ENCODE data around the gene HTT.

HTT gene

DNA sequence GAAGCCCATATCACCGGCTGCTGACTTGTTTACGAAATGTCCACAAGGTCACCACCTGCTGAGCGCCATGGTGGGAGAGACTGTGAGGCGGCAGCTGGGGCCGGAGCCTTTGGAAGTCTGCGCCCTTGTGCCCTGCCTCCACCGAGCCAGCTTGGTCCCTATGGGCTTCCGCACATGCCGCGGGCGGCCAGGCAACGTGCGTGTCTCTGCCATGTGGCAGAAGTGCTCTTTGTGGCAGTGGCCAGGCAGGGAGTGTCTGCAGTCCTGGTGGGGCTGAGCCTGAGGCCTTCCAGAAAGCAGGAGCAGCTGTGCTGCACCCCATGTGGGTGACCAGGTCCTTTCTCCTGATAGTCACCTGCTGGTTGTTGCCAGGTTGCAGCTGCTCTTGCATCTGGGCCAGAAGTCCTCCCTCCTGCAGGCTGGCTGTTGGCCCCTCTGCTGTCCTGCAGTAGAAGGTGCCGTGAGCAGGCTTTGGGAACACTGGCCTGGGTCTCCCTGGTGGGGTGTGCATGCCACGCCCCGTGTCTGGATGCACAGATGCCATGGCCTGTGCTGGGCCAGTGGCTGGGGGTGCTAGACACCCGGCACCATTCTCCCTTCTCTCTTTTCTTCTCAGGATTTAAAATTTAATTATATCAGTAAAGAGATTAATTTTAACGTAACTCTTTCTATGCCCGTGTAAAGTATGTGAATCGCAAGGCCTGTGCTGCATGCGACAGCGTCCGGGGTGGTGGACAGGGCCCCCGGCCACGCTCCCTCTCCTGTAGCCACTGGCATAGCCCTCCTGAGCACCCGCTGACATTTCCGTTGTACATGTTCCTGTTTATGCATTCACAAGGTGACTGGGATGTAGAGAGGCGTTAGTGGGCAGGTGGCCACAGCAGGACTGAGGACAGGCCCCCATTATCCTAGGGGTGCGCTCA, 165.8 kb downstream of the HTT start:
- DNase-seq, result no peak

DNA sequence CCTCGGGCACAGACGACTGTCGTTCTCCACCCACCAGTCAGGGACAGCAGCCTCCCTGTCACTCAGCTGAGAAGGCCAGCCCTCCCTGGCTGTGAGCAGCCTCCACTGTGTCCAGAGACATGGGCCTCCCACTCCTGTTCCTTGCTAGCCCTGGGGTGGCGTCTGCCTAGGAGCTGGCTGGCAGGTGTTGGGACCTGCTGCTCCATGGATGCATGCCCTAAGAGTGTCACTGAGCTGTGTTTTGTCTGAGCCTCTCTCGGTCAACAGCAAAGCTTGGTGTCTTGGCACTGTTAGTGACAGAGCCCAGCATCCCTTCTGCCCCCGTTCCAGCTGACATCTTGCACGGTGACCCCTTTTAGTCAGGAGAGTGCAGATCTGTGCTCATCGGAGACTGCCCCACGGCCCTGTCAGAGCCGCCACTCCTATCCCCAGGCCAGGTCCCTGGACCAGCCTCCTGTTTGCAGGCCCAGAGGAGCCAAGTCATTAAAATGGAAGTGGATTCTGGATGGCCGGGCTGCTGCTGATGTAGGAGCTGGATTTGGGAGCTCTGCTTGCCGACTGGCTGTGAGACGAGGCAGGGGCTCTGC, 166.5 kb downstream of the HTT start:
- no peak for DNase-seq

DNA sequence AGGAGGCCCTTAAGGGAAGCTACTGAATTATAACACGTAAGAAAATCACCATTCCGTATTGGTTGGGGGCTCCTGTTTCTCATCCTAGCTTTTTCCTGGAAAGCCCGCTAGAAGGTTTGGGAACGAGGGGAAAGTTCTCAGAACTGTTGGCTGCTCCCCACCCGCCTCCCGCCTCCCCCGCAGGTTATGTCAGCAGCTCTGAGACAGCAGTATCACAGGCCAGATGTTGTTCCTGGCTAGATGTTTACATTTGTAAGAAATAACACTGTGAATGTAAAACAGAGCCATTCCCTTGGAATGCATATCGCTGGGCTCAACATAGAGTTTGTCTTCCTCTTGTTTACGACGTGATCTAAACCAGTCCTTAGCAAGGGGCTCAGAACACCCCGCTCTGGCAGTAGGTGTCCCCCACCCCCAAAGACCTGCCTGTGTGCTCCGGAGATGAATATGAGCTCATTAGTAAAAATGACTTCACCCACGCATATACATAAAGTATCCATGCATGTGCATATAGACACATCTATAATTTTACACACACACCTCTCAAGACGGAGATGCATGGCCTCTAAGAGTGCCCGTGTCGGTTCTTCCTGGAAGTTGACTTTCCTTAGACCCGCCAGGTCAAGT, 167.5 kb downstream of the HTT start:
- no peak for DNase-seq

DNA sequence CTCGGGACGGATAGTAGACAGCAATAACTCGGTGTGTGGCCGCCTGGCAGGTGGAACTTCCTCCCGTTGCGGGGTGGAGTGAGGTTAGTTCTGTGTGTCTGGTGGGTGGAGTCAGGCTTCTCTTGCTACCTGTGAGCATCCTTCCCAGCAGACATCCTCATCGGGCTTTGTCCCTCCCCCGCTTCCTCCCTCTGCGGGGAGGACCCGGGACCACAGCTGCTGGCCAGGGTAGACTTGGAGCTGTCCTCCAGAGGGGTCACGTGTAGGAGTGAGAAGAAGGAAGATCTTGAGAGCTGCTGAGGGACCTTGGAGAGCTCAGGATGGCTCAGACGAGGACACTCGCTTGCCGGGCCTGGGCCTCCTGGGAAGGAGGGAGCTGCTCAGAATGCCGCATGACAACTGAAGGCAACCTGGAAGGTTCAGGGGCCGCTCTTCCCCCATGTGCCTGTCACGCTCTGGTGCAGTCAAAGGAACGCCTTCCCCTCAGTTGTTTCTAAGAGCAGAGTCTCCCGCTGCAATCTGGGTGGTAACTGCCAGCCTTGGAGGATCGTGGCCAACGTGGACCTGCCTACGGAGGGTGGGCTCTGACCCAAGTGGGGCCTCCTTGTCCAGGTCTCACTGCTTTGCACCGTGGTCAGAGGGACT, 168.8 kb downstream of the HTT start:
- no peak for DNase-seq

DNA sequence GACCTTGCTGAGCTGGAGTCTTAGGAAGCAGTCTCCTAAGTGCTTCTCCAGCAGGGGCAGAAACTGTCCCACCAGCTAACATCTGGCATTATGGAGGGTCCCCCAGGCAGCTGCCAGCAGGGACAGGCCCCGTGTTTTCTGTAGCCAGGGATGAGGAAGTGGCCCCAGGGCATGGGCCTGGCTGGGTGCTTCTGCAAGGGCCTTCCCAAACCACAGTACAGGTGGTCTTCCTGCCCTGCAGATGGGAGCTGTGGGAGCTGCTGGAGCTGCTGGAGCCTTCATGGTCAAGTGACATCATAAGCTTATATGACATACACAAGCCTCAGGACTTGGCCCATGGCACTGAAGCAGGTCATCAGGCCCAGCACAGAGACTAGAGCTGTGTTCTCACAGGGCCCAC, 169.5 kb downstream of the HTT start:
- no peak for DNase-seq

DNA sequence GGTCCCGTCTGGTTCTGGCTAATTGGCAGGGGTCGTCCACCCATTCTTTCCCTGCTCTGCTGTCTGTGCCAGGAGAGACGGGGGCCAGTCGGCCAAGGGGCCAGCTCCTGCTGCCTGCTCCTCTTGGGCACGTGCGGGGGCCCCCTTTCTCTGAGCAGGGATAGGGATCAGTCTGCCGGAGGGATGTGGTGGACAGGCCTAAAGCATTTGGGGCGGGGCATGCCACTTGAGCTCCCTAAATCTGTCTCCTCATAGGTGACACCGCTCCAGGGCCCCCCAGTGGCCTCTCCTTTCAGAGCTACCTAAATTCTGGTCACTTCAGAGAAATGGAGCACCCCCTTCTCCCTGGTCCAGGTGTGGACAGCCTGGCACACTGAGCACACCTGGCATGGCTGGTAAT, 170.3 kb downstream of the HTT start:
- DNase-seq, result no peak

DNA sequence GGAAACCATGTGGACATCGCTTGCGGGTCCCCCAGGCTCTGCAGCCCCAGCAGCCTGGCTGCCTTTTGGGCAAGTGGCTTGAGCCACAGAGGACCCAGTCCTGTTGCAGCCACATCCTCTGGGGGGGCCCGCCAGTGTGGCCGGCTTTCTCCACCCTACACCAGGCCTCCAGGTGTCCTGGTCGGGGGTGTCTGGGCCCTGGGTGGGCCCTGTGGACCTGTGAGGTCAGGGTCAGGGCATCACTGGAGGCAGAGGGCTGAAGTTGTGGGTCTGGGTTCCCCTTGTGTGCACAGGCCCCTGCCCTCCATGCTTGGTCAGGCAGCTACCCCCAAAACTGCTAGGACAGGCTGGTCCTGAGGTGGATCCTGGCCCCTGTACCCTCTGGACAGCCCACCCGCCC, 171.2 kb downstream of the HTT start:
- no peak for DNase-seq

DNA sequence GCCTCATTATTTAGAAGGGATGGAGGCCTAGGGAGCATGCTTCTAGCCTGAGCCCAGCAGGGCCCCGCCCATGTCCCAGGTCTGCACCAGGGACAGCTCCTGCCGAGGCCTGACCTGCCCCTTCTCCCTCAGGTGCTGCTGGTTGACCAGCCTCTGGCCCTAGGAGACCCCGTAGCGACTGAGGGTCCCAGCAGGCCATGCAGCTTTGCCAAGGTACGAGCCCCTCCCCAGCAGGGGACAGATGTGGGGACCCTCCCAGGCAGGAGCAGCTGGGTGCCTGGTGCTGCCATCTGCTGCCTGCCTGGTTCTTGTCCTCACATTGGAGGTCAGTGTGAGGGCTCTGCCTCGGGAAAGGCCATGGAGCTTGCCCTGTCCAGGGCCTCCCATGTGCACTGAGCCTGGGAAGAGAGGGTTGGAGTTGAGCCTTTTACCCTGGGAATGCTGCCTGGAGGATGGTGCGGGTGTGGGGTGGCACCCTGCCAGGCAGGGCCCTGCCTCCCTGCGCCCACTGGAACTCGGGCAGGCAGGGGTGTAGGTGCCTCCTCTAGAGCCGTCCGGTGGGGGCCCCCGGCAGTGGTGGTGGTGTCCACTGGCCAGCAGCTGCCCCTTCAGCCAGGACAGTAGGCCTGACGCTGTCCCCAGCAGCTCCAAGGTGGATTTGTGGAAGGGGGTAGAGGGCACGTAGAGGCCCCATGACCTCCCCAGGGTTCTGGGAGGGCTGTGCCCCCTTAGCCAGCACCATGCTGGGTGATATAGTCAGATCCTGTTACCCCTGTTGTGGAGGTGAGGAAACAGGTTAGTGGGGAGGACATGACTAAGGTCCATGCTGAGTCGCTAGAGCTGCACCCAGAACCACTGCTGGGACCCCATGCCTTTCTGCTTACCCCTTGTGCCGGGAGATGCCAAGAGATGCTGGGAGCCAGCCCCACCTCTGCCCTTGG, 172.2 kb downstream of the HTT start:
- no peak for DNase-seq

DNA sequence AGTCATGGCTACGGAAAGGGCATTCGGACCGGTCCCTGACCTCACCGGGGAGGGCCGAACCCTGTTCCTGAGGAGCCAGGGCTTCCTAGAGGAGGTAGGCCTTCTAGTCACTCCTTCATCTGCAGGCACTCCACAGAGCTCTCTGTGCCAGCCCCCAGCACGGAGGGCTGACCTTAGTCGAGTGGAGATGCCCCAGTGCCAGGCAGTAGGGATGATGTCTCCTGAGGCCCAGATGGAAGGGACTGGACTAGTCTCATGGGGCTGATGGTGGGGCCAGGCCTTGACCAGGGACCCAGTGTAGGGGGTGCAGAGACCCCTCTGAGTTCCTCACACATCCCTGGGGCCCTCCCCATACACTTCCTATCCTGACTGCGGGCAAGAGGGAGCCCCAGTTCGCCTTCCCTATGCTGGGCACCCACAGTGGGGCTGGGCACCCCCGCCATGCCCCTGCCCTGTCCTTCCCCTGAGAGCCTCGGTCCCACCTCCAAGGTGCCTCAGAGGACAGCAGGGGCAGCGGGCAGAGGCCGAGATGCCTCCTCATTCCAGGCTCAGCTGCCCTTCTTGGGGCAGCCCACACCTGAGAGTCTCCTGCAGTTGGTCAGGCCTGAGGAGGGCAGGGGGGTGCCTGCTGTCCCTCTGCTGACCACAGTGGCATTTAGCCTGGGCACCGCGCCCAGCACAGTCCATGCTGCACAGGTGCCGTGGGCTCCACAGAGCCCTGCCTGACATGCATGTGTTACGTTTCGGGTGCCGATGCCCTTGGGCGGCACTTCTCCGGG, 173.1 kb downstream of the HTT start:
- no peak for DNase-seq

DNA sequence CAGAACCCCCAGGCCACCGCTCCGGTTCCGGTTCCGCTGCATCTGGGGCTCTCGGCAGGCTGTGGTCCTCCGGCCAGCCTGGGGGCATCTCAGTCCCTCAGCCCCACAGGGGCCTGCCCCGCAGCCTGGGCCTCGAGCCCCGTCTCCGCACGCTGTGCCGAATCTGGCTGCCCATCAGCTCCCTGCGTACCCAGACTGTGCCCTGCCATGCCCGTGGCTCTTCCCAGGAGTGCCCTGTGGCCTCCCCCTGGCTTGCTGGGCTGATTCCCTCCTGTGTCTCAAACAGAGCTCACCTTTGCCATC, 173.6 kb downstream of the HTT start:
- DNase-seq, result no peak

DNA sequence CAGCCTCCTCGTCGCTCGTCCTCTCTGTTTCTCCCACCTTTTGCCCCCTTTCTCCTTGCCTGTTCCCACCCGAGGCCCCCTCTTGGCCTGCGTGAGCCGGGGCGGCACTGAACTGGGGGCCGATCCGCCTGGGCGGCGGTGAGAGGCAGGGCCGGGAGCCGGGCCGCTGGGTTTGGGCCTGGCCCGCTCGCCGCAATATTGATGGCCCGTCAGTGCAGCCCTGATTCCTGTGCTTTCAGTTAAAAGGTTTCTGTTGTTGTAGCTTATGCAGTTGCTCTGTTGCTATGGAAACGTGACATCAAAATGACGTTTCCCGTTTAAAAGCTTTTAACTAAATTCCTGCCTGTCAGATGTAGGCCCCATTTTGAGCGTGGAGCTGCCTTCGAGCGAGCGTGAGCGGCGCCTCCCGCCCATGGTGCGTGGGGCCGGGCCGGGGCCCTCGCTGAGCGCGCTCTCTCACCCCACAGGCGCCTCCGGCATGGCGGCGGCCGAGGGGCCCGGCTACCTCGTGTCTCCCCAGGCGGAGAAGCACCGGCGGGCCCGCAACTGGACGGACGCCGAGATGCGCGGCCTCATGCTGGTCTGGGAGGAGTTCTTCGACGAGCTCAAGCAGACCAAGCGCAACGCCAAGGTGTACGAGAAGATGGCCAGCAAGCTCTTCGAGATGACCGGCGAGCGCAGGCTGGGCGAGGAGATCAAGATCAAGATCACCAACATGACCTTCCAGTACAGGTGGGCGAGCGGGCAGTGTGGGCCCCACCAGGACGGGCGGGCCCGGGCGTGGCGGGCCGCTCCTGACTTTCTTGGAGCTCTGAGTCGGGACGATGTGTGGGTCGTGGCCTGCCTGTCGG, 174.6 kb downstream of the HTT start, which contains the start of gene MSANTD1:
Gene MSANTD1, plus strand, starts transcription at position 349 of the 851 bp plus-strand sequence. Its CDS starts 64 bp downstream, at position 413.
- DNase-seq, result no peak

DNA sequence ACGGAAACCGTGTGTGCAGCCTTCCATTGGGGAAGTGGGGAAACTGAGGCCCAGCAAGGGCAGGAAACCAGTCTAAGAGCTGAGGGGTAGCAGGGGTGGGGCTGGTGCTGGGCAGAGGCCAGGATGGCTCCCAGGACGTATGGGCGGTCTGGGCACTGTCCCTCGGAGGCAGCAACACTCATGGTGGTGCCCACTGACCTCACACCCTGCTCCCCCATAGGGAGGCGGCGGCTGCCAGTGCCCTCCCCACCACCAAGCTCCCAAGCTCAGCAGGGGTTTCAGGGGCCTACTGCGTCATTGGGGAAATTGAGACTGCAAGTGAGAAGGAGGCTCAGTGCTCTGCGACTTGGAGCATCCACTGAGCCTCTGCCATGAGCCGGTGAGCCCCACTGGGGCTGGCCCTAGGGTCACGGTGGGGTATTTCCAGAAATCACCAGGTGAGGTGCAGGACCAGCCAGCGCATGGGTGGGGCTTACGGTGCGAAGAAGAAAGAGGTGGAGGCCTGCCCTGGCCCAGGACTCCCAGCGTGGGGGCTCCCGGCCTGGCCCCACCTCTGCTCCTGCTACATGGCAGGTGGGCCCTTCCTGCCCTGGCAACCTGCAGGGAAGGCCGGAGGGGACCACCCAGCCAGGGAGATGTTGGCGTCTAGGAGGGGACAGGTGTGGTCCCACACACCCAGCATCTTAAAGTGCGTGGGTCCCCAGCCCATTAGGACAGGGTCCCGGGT, 175.4 kb downstream of the HTT start:
- DNase-seq, result no peak

DNA sequence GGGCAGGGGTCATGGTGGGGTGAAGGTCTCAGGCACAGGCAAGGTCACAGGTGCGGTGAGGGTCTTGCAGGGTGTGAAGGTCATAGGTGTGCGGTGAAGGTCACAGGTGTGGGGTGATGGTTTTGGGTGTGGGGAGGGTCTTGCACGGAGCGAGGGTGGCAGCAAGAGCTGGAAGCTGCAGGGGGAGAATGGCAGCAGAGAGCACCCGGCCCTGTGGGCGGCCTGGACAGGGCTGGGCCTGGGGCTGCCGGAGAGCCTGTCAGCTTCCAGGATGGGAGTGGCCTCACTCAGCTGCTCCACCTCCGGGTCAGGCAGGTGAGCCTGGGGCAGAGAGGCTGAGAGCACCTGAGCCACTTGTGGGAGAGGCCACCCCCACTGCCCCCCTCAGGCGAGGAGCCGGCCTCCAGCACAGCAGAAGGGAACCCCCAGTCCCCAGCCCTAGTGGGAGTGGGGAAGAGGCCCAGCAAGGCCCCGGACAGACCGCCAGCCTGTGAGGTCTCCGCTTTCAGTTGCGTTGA, 176.0 kb downstream of the HTT start:
- no peak for DNase-seq

DNA sequence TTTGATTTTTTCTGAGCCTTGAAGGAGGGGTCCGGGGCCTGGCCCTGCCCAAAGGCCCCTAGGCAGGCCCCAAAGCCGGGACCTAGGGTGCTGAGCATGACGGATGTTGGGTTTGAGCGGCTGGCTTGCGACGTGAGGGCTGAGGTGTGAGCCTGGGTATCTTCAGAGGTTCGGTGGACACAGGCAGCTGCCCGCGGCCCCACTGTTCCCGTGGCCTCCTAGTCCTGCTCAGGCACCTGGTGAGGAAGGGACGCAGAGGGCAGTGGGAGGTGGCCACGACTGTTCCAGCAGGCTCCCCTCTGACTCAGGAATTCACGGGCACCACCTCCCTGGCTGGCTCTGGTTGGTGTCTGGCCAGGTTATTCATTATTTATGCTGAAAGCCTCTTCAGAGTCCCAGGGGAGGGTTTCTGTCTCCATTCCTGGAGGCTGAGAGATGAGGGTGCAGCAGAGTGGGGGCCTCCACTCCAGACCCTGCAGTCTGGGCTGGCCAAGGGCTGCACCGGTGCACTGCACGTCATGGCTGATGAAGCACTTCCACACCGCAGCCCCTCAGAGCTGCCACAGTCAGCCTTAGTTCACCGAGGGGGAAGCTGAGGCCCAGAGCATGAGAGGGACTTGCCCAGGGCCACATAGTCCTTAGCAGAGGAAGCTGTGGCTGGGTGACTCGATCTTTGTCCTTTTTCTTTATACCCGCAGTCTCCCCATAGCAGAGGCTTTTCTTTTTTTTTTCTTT, 176.6 kb downstream of the HTT start:
- no peak for DNase-seq

DNA sequence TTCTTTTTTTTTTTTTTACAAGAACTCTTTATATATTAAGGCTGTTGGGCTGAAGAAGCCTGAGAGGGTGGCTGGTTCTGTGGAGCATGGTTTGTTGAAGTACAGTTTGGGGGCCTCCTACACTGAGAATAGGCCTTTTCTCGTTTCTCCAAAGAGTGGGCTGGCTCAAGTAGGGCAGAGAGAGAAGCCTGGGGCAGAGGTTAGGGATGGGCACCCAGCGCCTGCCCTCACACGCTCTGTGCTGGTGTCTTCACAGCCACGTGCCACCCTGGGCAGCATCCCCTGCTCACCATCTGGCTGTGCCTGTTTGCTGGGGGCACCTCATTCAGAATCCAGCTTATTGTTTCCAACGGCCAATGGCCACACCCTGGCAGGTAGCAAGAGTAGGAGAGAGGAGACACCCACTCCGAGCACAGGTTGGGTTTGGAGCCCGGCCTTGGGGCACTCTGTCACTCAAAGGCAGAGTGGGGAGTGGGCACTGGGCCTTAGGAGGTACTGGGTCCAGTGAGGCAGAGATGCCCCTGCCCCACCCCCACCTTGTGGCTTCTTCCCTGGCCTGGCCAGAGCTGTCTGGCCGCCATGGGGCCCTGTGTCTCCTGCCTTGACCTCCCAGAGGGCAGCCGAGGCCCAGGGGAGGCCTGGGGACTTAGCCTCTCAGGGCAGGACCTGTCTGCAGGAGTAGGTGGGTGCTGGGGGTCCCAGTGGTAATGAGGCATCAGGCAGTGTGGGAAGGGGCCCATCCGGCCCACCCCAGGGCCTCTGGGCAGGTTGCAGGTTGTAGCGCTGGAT, 177.4 kb downstream of the HTT start:
- DNase-seq, result no peak

DNA sequence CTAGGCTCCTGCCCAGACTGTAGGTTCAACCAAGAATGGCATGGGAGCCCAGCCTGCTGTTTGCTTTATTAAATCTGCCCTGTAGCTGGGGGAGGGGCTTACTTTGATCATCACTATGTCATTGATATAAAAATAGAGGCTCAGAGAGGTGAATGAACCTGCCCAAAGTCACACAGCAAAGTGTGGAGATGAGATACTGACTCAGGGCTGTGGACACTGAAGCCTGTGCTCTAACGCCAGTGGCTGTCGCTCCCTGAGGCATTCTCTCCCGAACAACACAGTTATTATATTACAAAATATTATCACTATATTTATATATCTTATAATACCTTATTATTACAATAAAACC, 178.0 kb downstream of the HTT start:
- no peak for DNase-seq

DNA sequence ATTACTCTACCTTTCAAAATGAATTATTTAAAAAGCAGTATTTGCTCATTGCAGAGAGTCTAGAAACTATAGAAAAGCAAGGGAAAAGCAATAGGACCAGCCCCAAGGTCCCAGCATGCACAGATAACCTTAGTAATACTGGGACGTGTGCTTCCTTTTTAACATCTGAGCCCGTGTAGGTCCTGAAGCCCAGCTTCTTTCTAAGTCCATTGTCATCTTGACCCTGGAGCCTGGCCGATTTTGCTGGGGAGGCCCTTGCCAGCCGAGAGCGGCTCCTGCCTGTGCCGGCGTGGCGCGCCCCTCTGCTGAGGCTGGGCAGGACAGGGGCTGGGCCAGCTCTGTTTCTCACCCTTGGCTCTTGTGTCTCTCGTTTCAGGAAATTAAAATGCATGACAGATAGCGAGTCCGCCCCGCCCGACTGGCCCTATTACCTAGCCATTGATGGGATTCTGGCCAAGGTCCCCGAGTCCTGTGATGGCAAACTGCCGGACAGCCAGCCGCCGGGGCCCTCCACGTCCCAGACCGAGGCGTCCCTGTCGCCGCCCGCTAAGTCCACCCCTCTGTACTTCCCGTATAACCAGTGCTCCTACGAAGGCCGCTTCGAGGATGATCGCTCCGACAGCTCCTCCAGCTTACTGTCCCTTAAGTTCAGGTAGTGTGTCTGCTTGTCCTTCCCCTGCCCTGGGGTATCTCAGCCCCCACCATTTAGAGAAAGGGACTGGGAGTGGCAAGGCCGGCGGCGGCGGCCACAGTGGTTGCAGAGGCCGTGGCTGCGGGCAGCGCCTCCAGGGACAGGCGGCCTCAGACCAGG, 178.6 kb downstream of the HTT start:
- no peak for DNase-seq
